HG02943 (cell line): ENCODE measurements around the gene PDE4D.

ENCODE experiments used
- ATAC-seq: cut with Tn5 transposase; IDR thresholded peaks from one replicate; pipeline ENCODE4 v1.9.1; 2021; ENCODE audit warnings: mild to moderate bottlenecking, low read depth, moderate library complexity; ENCODE audit not compliant: unreplicated experiment

PDE4D gene

DNA sequence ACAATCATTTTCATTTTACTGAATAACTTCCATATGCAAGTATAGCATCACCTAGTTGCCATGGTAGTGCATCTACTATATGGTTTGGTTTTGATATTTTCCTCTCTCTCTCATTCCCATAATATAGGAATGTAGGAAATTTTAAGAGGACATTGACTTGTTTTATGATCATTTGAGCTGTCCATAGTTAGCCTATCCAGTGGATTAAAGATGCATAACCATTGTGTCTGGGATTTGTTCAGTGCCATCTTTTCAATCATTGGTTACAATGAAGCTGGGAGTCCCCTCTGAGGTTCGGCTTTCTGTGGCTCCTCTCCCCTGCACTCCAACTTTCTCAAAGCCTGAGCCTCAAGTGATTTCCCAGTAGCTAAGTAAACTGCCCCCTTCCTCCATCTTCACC, 852.2 kb downstream of the PDE4D start:
- no peak for ATAC-seq

DNA sequence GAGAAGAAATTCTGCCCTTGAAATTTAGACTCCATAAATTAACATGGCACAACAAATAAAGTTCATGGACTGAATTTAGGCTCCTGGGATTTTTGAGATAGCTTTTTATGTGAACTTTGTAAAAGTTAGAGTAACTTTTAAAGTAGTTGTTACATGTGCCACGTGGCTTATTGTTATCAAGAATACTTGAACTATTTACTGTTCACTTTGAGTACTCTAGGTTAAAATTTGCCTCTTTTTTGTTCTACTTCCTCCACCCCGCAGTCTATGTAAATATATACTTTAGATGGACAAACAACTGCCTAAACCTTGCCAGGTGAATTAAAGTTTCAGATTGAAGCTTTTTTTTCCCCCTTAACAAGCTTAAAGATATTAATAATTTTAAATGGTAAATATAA, 852.7 kb downstream of the PDE4D start:
- ATAC-seq = no peak

DNA sequence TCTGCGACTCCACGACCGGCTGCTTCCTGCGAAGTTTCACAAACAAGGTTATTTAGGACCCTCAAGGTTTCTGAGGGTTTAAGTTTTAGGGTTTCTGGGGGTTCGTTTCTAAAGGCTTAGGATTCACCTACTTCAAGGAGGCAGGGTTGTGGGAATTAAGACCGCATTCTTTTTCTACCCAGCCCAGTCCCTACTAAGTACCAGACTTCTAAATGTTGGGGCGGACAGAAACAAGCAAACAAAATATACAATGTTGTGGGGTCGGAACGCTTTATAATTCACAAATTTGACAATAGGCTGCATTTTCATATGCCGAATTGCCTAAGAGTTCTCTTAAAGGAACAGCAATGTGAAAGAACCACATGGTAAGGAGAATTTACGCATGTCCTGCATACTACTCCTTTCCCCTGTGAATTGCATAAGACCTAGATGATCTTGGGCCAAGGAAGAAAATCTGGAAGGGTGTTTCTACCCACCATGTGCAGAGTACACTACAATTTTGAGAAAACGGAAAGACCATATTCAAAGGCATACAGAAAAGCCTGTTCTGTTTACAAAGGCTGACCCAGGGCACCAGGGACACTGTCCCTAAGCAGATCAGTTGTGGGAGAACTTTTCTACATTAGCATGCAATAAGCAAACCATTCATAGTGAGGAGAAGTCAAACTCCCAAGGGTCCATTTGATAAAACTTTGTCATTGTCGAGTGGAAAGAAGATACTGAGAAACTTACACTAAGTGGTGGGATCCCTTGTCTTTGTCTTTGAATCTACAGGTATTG, 853.3 kb downstream of the PDE4D start:
- ATAC-seq = no peak

DNA sequence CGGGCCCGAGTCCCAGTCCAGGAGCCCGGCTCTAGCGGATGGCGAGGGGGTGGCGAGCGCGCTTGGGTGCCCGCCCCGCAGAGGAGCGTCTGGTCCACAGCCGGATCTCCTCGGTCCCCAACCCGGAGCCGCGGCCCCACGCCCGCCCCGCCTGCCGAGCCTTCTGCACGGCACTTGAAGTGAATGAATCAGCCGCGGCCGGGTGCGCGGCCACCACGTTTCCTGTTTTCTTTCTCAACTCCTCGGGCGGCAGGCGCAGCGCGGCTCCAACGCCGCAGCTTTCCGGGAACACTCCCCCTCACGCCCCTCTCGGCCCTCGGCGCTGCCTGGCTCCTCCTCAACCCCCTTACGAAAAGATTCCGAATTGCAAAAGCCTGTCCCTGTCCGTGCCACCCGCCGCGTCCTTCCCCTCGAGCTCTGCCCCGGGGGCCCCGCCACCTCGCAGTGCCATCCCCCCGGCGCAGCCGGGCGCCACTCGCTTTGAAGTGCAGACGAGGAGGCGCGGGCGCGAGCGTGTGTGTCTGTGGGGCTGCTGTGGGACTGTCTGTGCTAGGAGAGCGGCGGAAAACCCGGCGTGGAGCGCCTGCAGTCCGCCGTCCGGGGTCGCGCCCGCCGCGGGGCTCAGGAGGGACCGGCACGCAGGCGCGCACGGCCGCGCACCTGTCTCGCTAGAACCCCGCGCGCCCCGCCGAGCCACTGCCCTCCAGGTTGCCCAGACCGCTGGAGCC, 854.1 kb downstream of the PDE4D start:
- ATAC-seq = peak; percentile 73

DNA sequence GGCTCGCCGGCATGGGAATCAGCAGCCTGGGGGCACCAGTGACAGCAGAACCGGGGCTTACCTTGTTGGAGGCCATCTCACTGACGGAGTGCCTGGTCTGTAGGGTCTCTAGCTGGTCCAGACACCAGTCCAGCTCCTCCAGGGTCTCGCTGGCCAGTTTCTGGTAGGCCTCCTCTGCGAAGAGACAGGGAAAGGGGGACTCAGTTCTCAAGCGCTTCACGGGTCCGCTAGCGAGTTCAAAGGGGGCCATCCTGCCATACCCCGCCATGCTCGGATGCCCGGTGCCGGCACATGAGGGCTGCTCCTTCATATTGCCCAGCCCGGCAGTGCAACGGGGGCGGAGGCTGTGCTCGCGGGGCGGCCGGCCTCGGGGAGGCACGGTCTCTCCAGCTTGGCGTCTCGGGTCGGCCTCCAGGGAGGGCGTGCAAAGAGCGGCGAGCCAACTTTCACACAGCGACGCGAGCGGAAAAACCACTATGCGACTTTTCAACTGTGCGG, 854.7 kb downstream of the PDE4D start:
- ATAC-seq = no peak

DNA sequence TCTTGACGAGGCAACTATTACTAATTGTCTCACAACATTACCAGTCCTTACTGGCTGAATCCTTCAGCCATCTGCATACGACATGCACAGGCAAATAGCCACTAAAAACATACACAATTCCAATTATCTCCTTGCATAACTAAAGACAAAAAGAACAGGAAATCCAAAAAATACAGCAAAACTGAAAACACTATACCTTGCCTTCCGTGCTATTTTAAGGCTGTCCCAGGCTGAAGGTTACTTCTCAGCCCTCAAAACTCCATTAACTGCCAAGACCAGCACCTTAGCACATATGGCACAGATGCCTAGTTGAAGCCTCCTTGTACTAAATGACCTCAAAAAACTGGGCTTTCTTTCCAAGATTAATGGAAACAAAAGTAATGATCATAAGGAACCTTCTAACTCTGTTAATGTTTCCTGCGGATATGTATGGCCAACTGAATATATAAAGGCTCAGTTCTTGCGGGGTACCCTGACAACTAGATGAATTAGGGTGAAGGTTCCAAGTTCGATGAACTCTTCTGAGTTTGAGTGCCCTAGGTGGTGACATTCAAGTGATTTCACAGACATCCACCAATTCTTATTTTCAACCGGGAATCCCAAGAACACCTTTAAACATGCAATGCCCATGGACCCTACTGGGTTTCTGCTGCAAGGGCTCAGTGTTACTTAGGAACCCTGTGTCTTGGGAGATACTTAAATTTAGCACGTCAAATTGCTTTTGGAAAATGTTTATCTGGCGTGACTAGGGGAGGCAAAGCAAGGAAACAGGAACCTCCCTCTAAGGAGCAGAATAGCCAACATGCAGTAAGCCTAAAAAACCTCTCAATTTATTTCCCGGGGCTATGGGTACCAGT, 855.4 kb downstream of the PDE4D start:
- ATAC-seq = no peak

DNA sequence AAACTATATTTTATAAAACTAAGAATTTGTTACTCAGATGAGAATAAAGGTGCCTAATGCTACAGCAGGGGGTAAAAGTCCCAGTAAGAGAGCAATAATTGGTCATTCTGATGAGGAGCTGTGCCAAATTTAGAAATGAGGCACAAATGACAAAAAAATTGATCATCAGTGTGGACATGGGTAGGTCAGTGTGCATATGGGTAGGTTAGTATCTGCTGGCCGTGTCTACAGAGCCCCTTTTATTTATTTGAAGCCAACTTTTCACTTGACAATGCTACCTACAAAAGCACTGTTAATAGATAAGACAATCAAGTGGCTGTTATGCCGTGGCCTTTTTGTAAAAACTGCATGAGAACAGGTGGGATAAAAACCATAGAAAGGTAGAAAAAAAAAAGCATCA, 856.1 kb downstream of the PDE4D start:
- ATAC-seq = no peak

DNA sequence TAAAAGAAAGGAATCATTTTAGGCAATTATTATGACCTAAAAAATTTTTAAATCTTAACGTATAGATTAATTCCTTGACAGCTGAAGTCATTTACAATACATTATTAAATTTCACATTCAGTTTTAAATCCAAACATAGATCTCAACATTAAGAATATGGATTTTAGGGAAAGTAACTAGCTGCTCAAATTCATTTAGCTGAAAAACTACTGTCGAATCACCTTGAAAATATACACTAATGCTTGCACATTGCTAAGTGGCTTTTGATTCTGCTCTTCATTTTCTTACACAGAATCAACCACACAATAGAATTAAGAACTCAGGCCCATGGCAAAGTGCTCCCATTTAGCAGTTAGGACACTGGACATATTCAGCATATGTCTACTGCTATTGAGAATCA, 856.5 kb downstream of the PDE4D start:
- ATAC-seq = no peak

DNA sequence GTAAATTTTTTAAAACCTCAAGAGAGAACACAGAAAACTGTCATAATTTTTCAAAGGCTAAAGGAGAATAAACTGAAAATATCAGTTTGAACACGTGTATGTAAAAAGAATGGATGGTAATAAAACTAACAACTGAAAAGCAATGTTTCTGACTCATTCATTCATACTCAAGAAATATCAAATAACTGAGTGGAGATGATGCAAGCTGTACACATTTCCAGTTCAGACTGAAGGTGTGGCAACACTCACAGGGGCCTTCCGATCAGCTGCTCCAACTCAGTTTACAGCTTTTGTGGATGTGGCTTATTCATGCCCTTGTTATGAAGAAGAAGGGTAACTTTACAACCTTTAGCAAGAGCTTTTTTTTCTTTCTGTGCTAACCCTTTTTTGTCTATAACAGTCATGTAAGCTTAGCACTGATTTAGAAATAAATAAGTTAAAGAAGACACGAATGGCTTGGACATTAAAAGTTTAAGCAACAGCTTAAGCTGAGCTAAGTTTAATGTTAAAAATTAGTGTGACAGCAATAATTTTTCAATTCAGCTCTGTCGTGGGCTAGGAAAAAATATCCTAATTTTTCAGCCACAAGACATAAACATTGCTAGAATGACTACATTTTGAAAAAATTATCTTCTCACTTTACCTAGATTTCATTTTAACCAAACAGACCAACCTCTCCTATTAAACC, 857.1 kb downstream of the PDE4D start:
- no peak for ATAC-seq

DNA sequence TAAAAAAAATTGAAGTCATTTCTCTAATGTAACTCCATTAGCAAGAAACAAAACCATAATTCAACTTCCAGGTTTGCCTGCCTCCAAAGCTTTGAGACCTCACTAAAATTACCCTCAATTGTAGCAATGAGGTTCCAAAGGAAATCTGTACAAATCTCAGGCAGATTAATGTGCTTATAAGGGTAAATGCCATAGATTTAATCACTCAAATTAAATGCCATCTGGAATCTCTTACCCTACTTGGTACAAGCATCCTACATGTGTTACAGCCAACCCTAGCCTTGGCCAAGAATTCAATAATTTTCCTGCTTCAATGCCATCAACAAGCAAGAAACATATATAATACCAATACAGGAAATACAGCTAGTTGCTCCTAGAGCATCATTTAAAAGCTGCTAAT, 857.8 kb downstream of the PDE4D start:
- no peak for ATAC-seq

DNA sequence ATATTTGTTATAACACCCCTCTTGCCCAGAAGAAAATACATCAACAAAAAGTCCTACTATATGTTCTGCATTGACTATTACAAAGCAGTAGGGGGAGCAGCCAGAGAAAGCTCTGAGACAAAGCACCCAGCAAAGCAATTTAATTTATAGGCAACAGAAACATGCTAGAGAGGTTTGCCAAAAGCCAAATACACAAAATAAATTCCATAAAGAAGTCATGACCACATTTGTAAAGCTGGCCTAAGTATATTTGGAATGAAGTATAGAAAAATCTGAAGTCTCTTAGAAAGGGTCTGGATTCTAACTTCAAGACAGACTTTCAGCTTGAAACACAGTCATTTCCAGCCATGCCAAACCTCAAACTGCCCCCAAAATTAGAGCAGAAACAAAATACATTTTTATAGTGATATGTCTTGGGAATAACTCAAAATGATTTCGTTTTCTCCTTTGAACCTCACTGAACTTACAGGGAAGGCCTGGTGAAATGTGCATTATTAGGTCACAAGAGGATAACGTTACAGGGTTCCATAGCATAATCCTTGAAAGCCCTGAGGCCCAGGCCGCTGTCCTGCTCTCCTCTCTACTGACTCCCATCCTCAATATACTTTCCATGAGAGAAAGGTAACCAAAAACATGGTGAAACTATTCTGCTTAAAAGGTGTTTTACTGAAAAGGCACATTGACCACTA, 858.9 kb downstream of the PDE4D start:
- no peak for ATAC-seq

DNA sequence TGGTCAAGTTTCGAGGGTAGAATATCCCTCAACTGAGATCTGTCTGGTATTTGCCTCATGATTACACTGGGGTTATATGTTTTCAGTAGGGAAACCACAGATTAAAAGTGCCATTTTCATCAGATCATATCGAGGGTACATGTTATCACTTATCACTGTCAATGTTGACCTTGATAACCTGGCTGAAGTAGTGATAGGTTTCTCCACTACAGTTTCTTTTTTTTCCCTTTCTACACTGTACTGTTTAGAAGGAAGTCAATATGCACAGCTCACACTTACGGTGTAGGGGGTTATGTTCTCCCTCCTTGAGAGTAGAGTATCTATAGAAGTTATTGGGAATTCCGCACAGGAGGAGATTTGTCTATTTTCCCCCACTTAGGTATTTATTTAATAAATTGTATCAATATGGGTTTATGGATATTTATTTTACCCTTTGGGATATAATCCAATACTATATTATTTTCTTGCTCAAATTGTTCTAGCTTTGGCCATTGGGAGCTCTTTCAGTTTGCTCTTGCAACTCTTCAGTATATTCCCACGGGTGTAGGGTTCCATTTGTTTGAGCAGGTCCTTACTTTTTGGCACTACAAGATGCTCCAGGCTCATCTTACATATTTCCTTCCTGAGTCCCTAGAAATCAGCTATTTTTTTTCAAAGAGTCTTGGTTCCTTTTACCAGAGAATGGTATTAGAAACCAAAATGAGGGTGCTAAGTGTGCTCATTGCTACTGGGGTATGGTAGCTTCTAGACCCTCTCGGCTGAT, 866.2 kb downstream of the PDE4D start:
- ATAC-seq = no peak

DNA sequence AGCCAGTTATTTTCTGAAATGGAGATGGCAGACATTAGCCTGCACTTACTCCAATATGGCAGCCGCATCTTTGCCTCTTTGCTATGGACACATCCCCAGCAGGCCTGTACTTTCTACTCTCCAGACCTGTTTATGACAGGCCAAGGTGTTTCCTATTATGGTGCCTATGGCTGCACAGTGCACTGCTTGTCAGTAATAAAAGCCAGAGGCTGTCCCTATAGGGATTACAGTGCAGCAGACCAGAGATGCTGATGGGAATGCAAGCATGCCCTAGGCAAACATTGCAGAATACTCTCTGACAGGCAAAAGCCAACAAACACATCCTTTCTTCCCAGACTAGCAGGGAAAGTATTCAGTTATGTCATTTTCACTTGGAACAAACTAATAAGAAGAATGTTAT, 867.8 kb downstream of the PDE4D start:
- no peak for ATAC-seq

DNA sequence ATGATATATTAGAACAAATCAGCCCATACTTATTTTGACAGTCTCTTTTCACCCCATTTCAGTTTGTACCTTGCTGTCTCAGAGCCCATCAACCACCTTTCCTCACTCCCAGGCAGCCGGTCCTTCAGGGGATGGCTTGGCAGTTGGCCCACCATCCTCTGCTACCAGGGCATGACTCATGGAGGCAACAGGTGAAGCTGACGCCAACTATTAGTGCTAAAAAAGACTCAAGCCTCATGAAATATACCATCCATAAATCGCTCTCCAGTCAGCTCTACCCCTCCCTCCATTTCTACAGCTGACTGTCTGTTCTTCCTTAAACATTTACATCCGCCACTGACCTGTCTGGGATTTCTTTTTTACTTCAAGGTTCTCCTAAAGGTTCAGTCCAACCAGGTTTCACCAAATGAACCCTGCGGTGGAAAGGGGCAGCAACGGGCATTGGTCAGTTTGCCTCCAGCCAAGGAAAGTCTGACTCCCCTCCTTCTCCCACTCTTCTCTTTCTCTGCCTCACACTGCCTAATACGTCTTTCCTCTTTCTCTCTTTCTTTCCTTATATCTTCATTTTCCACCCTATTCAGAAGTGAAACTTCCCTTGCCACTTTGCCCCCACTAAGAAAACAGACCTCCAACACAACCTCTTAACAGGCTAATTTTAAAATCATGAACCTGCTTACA, 871.5 kb downstream of the PDE4D start:
- ATAC-seq = no peak

DNA sequence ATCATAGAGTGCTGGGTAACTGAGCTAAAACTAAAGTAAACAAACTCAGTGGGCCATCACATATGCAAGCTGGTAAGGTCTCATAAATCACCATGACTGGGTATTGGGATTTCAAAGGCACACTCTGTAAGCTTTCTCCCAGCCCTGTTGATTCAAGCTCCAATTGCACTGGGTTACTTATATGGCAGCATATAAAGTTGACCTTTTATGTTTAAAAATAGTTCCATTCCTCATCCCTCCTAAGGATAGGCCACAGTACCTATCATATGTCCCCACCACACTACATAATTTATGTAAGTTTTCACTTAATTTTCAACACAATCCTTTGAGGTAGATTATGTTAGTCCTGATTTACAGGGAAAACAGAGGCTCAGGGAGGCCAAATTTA, 872.2 kb downstream of the PDE4D start:
- ATAC-seq = no peak

DNA sequence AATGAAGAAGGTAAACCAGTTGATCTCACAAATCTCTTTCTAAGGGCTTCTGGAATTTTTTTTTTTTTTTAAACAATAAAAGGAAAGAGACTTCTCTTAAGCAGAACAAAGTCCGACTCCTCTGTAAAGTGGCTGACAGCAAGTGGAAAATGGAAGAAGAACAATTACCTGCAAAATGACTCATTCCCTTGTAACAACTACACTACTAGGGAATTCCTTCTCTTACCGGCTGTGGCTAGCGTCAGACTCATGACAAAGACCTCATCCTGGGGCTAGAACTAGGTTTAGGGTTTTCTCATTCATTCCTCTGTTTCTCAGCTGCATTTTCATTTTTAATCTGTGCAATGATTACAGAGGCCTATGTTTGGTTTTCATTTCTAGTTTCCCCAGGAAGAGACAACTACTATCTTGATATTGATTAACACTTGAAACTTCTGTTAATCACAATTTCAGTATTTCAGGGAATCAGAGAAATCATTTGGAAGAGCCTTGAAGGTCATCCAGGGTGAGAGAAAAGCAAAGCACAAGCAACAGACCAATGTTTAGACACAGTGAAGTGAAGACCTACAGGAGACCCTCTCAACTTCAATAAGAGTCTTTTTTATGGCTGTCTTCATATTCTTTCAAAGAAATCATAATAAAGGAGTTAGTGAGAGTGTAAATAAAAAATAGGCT, 872.8 kb downstream of the PDE4D start:
- ATAC-seq = no peak

DNA sequence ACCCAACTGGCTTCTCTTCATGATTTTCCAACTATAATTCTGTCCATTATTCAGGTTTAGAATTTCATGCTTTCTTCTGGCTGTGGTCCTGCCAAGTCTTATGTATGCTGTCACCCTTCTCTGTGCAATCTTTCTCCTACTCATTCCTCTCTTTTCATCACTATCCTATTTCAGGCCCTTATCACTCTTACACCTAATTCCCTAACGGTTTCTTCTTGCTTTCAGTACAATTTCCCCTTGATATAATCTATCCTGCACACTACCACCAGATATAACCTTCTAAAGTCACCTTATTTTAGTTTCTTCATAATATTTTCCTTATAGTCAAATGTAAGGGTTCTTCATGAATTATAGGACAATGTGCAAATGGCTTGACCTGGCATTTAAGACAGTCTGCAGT, 874.4 kb downstream of the PDE4D start:
- no peak for ATAC-seq

DNA sequence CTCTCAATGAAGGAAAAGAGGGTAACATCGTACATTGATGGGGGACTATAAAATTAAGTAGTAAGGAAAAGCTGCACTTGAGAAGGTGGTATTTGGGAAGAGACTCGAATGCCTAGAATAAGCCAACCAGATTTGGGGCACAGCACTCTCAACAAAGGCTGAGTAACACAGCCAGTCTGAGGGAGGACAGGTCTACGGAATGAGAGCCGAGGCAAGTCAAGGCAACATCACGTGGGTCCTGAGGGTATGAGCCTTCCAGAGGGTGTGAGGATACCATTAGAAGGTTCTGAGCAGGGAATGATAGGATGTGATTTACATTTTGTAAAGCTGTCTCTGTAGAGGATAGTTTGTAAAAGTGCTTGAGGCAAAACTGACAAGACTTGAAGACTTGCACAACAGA, 876.6 kb downstream of the PDE4D start:
- no peak for ATAC-seq
